BLaER1 (cell line): ENCODE data around the gene TLE4.

Experiments
- H3K27ac ChIP-seq: shearing (Covaris generic); formaldehyde crosslinking; 2 replicates; pipeline ENCODE4 v1.8.1; 2022
- H3K27me3 ChIP-seq: shearing (Covaris generic); formaldehyde crosslinking; 2 replicates; pipeline ENCODE4 v1.8.1; 2022
- H3K36me3 ChIP-seq: shearing (Covaris generic); formaldehyde crosslinking; 2 replicates; pipeline ENCODE4 v1.8.1; 2022
- H3K4me1 ChIP-seq: shearing (Covaris generic); formaldehyde crosslinking; 2 replicates; pipeline ENCODE4 v1.8.1; 2022
- H3K4me2 ChIP-seq: shearing (Covaris generic); formaldehyde crosslinking; 2 replicates; pipeline ENCODE4 v1.8.1; 2022
- H3K4me3 ChIP-seq: shearing (Covaris generic); formaldehyde crosslinking; 2 replicates; pipeline ENCODE4 v1.8.1; 2022
- H3K9ac ChIP-seq: shearing (Covaris generic); formaldehyde crosslinking; 2 replicates; pipeline ENCODE4 v1.8.1; 2022
- H3K9me3 ChIP-seq: shearing (Covaris generic); formaldehyde crosslinking; 2 replicates; pipeline ENCODE4 v1.8.1; 2022
- H4K20me1 ChIP-seq: shearing (Covaris generic); formaldehyde crosslinking; 2 replicates; pipeline ENCODE4 v1.8.1; 2022
- Cebpa-rat ChIP-seq: shearing (Covaris generic); IDR thresholded peaks from 2 replicates; pipeline ENCODE4 v1.8.1; 2022

TLE4 gene

GRCh38 chr9:79757881-79758669 is 186.3 kb downstream of the TLE4 start:
- H3K9ac ChIP-seq: no peak overlapping the region
- H3K4me1 ChIP-seq: no peaks in the 10 kb centered on the region
- no peak overlapping the region for H3K4me3 ChIP-seq
- TF ChIP-seq Cebpa-rat: no peak
- no peaks in the 10 kb centered on the region for H4K20me1 ChIP-seq
- peaks cover 39% of the 10 kb centered on the region for H3K9me3 ChIP-seq
- H3K4me2 ChIP-seq: no peak overlapping the region
- H3K27me3 ChIP-seq: no peaks in the 10 kb centered on the region
- no peak overlapping the region for H3K27ac ChIP-seq
- no peaks in the 10 kb centered on the region for H3K36me3 ChIP-seq

GRCh38 chr9:79759460-79759859 is 187.7 kb downstream of the TLE4 start:
- Histone ChIP-seq H3K4me2 (no peak overlapping the region), H3K27me3 (no peaks in the 10 kb centered on the region), H3K4me1 (no peaks in the 10 kb centered on the region), H3K9me3 (peaks cover 29% of the 10 kb centered on the region), H3K4me3 (no peak overlapping the region), H3K27ac (no peak overlapping the region), H4K20me1 (no peaks in the 10 kb centered on the region), H3K9ac (no peak overlapping the region), H3K36me3 (no peaks in the 10 kb centered on the region)
- TF ChIP-seq Cebpa-rat: no peak

GRCh38 chr9:79762070-79762469 is 190.3 kb downstream of the TLE4 start:
- Histone ChIP-seq H3K4me2 (no peak overlapping the region), H3K4me1 (no peaks in the 10 kb centered on the region), H3K9ac (no peak overlapping the region), H3K9me3 (peaks cover 14% of the 10 kb centered on the region; the same call in 1 of the 2 replicates), H4K20me1 (no peaks in the 10 kb centered on the region), H3K27me3 (no peaks in the 10 kb centered on the region), H3K27ac (no peak overlapping the region), H3K36me3 (no peaks in the 10 kb centered on the region), H3K4me3 (no peak overlapping the region)
- no peak for TF ChIP-seq Cebpa-rat

- 0 out of 2 replicates have a peak, but pooled peaks cover 7% of the 10 kb centered on the region for H3K4me1 ChIP-seq
- no peak overlapping the region for H3K4me2 ChIP-seq
- H3K4me3 ChIP-seq: no peak overlapping the region
- H4K20me1 ChIP-seq: no peaks in the 10 kb centered on the region
- no peaks in the 10 kb centered on the region for H3K36me3 ChIP-seq
- TF ChIP-seq Cebpa-rat: no peak
- H3K9ac ChIP-seq: no peak overlapping the region
- no peak overlapping the region for H3K27ac ChIP-seq
- H3K27me3 ChIP-seq: no peaks in the 10 kb centered on the region
- peaks cover 10% of the 10 kb centered on the region; the same call in 1 of the 2 replicates for H3K9me3 ChIP-seq
These were observed 192.0 kb downstream of the TLE4 start for GRCh38 chr9:79763671-79764285.

GRCh38 chr9:79764374-79764773 is 192.6 kb downstream of the TLE4 start:
- H3K9me3 ChIP-seq: peaks cover 9% of the 10 kb centered on the region; the same call in 1 of the 2 replicates
- no peaks in the 10 kb centered on the region for H3K36me3 ChIP-seq
- H3K27ac ChIP-seq: no peak overlapping the region
- H3K4me3 ChIP-seq: no peak overlapping the region
- TF ChIP-seq Cebpa-rat: no peak
- H4K20me1 ChIP-seq: no peaks in the 10 kb centered on the region
- H3K4me2 ChIP-seq: no peak overlapping the region
- H3K9ac ChIP-seq: no peak overlapping the region
- 0 out of 2 replicates have a peak, but pooled peaks cover 7% of the 10 kb centered on the region for H3K4me1 ChIP-seq
- no peaks in the 10 kb centered on the region for H3K27me3 ChIP-seq

- Histone ChIP-seq H4K20me1 (no peaks in the 10 kb centered on the region), H3K36me3 (no peaks in the 10 kb centered on the region), H3K27me3 (no peaks in the 10 kb centered on the region), H3K4me3 (no peak overlapping the region), H3K27ac (no peak overlapping the region), H3K4me2 (no peak overlapping the region), H3K9me3 (no peaks in the 10 kb centered on the region; the same call in 1 of the 2 replicates), H3K9ac (no peak overlapping the region), H3K4me1 (0 out of 2 replicates have a peak, but pooled peaks cover 7% of the 10 kb centered on the region)
- TF ChIP-seq Cebpa-rat: no peak
These were observed 193.7 kb downstream of the TLE4 start for GRCh38 chr9:79765466-79765865.

GRCh38 chr9:79766091-79766490 is 194.3 kb downstream of the TLE4 start:
- no peak overlapping the region for H3K4me3 ChIP-seq
- no peak overlapping the region for H3K27ac ChIP-seq
- TF ChIP-seq Cebpa-rat: no peak
- H3K4me2 ChIP-seq: no peak overlapping the region
- H3K4me1 ChIP-seq: 0 out of 2 replicates have a peak, but pooled peaks cover 7% of the 10 kb centered on the region
- no peaks in the 10 kb centered on the region for H4K20me1 ChIP-seq
- H3K9me3 ChIP-seq: no peaks in the 10 kb centered on the region; the same call in 1 of the 2 replicates
- H3K36me3 ChIP-seq: no peaks in the 10 kb centered on the region
- no peak overlapping the region for H3K9ac ChIP-seq
- no peaks in the 10 kb centered on the region for H3K27me3 ChIP-seq

GRCh38 chr9:79768194-79768593 is 196.4 kb downstream of the TLE4 start:
- Histone ChIP-seq H3K27ac (no peak overlapping the region), H4K20me1 (no peaks in the 10 kb centered on the region), H3K9ac (no peak overlapping the region), H3K27me3 (no peaks in the 10 kb centered on the region), H3K36me3 (no peaks in the 10 kb centered on the region), H3K4me1 (0 out of 2 replicates have a peak, but pooled peaks cover 7% of the 10 kb centered on the region), H3K4me3 (no peak overlapping the region), H3K9me3 (no peaks in the 10 kb centered on the region; the same call in 1 of the 2 replicates), H3K4me2 (no peak overlapping the region)
- TF ChIP-seq Cebpa-rat: no peak

- Histone ChIP-seq H3K4me2 (no peak overlapping the region), H3K27ac (no peak overlapping the region), H3K36me3 (no peaks in the 10 kb centered on the region), H3K9ac (no peak overlapping the region), H3K27me3 (no peaks in the 10 kb centered on the region), H3K9me3 (no peaks in the 10 kb centered on the region; the same call in 1 of the 2 replicates), H3K4me3 (no peak overlapping the region), H3K4me1 (0 out of 2 replicates have a peak, but pooled peaks cover 7% of the 10 kb centered on the region), H4K20me1 (no peaks in the 10 kb centered on the region)
- no peak for TF ChIP-seq Cebpa-rat
These were observed 197.9 kb downstream of the TLE4 start for GRCh38 chr9:79769476-79770275.
